Measurements from ENCODE around the gene NRXN3.

Gene NRXN3

DNA sequence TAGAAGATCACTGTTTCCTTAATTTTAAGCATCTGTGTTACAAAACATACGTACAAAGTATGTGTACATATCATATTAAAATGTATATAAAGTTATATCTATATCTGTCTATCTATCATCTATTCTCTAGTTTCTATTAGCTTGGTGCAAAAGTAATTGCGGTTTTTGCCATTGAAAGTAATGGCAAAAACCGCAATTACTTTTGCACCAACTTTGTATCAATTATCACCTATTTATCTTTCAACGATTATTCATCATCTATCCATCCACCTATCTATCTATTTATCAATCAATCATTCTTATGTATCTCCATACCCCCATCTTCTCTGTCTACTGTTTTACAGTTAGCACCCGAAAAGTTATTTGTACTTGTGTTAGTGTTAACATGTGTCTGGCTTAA, 447.6 kb downstream of the NRXN3 start:
- Histone ChIP-seq H3K9me2 (replicated peaks; ENCODE audit: insufficient read depth, low read length) (no peaks in the 10 kb centered on the region), H3K27ac (ENCODE audit: low read depth, low read length) (no peak overlapping the region), H3K79me2 (ENCODE audit: insufficient read depth, low read length) (no peaks in the 10 kb centered on the region), H3K36me3 (ENCODE audit: low read length) (no peaks in the 10 kb centered on the region), H3K4me2 (ENCODE audit: low read depth, low read length, poor library complexity, severe bottlenecking) (no peak overlapping the region), H3K27me3 (ENCODE audit: low read length) (no peaks in the 10 kb centered on the region), H3K9me3 (ENCODE audit: insufficient read depth, low read length) (no peaks in the 10 kb centered on the region), H3K9ac (ENCODE audit: low read length) (no peak overlapping the region), H2AFZ (ENCODE audit: low read depth, low read length, severe bottlenecking) (no peak overlapping the region), H4K20me1 (ENCODE audit: low read depth, low read length) (no peaks in the 10 kb centered on the region), H3K4me3 (ENCODE audit: insufficient read depth, low read length, poor library complexity, severe bottlenecking) (no peak overlapping the region), H3F3A (ENCODE audit: insufficient read depth) (no peaks in the 10 kb centered on the region)
- no peak for TF ChIP-seq EZH2phosphoT487 (conservative IDR thresholded peaks at IDR 0.05; ENCODE audit: low read length)
- TF ChIP-seq, protein P1, sequence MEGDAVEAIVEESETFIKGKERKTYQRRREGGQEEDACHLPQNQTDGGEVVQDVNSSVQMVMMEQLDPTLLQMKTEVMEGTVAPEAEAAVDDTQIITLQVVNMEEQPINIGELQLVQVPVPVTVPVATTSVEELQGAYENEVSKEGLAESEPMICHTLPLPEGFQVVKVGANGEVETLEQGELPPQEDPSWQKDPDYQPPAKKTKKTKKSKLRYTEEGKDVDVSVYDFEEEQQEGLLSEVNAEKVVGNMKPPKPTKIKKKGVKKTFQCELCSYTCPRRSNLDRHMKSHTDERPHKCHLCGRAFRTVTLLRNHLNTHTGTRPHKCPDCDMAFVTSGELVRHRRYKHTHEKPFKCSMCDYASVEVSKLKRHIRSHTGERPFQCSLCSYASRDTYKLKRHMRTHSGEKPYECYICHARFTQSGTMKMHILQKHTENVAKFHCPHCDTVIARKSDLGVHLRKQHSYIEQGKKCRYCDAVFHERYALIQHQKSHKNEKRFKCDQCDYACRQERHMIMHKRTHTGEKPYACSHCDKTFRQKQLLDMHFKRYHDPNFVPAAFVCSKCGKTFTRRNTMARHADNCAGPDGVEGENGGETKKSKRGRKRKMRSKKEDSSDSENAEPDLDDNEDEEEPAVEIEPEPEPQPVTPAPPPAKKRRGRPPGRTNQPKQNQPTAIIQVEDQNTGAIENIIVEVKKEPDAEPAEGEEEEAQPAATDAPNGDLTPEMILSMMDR (IDR thresholded peaks at IDR 0.05; ENCODE audit: insufficient read depth, low read length, poor library complexity, severe bottlenecking), result no peak

DNA sequence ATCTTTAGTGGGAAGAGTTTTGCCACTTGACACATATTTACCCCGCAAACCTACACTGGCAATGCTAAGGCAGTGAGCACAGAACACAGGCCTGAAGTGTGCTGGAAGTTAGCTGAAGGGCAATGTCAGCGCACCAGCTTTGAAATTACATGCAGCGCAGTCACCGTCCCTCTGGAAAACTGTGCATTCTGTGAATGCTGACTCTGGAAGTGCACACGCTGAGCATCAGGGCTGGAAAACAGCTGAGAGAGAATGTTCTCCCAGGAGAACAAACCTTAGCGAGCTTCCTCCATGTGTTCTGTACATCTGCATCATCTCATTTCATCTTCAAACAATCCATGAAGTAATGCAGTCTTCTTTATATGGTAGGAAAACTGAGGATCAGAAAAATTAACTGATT, 448.2 kb downstream of the NRXN3 start:
- no peaks in the 10 kb centered on the region for H3F3A ChIP-seq (ENCODE audit: insufficient read depth)
- H3K36me3 ChIP-seq (ENCODE audit: low read length), result no peaks in the 10 kb centered on the region
- no peak overlapping the region for H3K4me2 ChIP-seq (ENCODE audit: low read depth, low read length, poor library complexity, severe bottlenecking)
- no peaks in the 10 kb centered on the region for H3K27me3 ChIP-seq (ENCODE audit: low read length)
- H3K79me2 ChIP-seq (ENCODE audit: insufficient read depth, low read length), result no peaks in the 10 kb centered on the region
- TF ChIP-seq, protein P1 (IDR thresholded peaks at IDR 0.05; ENCODE audit: insufficient read depth, low read length, poor library complexity, severe bottlenecking), result no peak
- TF ChIP-seq EZH2phosphoT487 (conservative IDR thresholded peaks at IDR 0.05; ENCODE audit: low read length), result no peak
- no peaks in the 10 kb centered on the region for H4K20me1 ChIP-seq (ENCODE audit: low read depth, low read length)
- no peak overlapping the region for H2AFZ ChIP-seq (ENCODE audit: low read depth, low read length, severe bottlenecking)
- H3K9me3 ChIP-seq (ENCODE audit: insufficient read depth, low read length), result no peaks in the 10 kb centered on the region
- no peak overlapping the region for H3K27ac ChIP-seq (ENCODE audit: low read depth, low read length)
- H3K9ac ChIP-seq (ENCODE audit: low read length), result no peak overlapping the region
- no peaks in the 10 kb centered on the region for H3K9me2 ChIP-seq (replicated peaks; ENCODE audit: insufficient read depth, low read length)
- no peak overlapping the region for H3K4me3 ChIP-seq (ENCODE audit: insufficient read depth, low read length, poor library complexity, severe bottlenecking)

DNA sequence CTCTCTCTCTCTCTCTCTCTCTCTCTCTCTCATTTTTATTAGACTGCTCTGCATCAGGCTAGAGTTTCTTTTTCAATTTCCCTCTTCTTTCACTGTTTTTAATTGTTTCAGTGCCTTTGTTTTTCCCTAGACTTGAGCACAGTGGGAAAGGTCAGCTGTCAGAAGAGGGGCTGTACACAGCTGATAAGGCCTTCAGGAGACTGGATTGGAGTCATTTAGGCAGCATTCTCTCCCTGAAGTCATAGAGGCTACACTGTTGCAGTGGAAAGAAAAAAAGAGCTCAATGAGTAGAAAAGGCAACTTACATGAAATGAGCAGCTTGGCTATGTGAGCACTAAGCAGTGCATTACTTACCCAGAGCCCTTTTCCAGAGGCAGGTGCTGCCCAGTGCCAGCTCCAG, 456.9 kb downstream of the NRXN3 start:
- Histone ChIP-seq H3K27me3 (ENCODE audit: low read length) (no peaks in the 10 kb centered on the region), H3K4me3 (ENCODE audit: insufficient read depth, low read length, poor library complexity, severe bottlenecking) (no peak overlapping the region), H3K9me2 (replicated peaks; ENCODE audit: insufficient read depth, low read length) (no peaks in the 10 kb centered on the region), H3K9ac (ENCODE audit: low read length) (no peak overlapping the region), H3K9me3 (ENCODE audit: insufficient read depth, low read length) (no peaks in the 10 kb centered on the region), H2AFZ (ENCODE audit: low read depth, low read length, severe bottlenecking) (no peak overlapping the region), H3K4me2 (ENCODE audit: low read depth, low read length, poor library complexity, severe bottlenecking) (no peak overlapping the region), H3K79me2 (ENCODE audit: insufficient read depth, low read length) (no peaks in the 10 kb centered on the region), H4K20me1 (ENCODE audit: low read depth, low read length) (no peaks in the 10 kb centered on the region), H3F3A (ENCODE audit: insufficient read depth) (no peaks in the 10 kb centered on the region), H3K27ac (ENCODE audit: low read depth, low read length) (no peak overlapping the region), H3K36me3 (ENCODE audit: low read length) (no peaks in the 10 kb centered on the region)
- no peak for TF ChIP-seq EZH2phosphoT487 (conservative IDR thresholded peaks at IDR 0.05; ENCODE audit: low read length)
- TF ChIP-seq, protein P1 (IDR thresholded peaks at IDR 0.05; ENCODE audit: insufficient read depth, low read length, poor library complexity, severe bottlenecking), result no peak
